ENCODE data around the gene PGS1.

Gene PGS1

DNA sequence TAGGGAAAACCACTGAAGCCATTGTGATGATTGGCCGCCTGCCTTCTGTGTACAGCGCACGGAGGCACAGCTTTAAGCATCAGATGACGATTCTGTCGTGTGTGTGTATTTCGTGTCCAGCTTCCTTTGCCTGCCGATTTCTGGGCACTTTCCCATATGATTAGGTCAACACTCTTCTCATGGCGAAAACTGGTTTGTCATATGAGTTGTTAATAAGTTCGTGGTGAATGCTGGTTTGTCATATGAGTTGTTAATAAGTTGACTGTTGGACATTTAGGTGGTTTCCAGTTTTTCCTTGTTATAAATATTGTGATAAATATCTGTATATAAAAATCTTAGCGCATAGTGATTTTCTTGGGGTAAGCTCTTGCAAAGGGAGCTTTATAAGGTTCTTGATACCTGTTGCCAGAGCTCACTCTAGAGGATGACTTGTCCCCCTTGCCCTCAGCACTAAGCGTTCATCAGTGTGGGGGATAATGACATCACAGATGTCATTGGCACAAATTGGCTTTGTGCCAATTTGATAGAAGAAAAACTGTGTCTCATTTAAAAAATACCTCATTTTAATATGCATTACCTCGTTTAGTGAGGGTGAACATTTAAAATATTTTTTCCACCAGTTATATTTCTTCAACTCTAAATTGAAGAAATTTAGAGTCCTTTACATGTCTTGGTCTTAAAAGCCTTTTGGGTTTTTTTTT is 40.0 kb downstream of the PGS1 start:
- TF ChIP-seq, protein P1, sequence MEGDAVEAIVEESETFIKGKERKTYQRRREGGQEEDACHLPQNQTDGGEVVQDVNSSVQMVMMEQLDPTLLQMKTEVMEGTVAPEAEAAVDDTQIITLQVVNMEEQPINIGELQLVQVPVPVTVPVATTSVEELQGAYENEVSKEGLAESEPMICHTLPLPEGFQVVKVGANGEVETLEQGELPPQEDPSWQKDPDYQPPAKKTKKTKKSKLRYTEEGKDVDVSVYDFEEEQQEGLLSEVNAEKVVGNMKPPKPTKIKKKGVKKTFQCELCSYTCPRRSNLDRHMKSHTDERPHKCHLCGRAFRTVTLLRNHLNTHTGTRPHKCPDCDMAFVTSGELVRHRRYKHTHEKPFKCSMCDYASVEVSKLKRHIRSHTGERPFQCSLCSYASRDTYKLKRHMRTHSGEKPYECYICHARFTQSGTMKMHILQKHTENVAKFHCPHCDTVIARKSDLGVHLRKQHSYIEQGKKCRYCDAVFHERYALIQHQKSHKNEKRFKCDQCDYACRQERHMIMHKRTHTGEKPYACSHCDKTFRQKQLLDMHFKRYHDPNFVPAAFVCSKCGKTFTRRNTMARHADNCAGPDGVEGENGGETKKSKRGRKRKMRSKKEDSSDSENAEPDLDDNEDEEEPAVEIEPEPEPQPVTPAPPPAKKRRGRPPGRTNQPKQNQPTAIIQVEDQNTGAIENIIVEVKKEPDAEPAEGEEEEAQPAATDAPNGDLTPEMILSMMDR (IDR thresholded peaks at IDR 0.05; ENCODE audit: low read depth, low read length), result no peak
- H3K4me3 ChIP-seq (replicated peaks in 1 of 2; ENCODE audit: low read depth in 2 of 2, low read length in 2 of 2), result no peak overlapping the region
- DNase-seq (ENCODE audit: low read depth in 2 of 2), result no peak

DNA sequence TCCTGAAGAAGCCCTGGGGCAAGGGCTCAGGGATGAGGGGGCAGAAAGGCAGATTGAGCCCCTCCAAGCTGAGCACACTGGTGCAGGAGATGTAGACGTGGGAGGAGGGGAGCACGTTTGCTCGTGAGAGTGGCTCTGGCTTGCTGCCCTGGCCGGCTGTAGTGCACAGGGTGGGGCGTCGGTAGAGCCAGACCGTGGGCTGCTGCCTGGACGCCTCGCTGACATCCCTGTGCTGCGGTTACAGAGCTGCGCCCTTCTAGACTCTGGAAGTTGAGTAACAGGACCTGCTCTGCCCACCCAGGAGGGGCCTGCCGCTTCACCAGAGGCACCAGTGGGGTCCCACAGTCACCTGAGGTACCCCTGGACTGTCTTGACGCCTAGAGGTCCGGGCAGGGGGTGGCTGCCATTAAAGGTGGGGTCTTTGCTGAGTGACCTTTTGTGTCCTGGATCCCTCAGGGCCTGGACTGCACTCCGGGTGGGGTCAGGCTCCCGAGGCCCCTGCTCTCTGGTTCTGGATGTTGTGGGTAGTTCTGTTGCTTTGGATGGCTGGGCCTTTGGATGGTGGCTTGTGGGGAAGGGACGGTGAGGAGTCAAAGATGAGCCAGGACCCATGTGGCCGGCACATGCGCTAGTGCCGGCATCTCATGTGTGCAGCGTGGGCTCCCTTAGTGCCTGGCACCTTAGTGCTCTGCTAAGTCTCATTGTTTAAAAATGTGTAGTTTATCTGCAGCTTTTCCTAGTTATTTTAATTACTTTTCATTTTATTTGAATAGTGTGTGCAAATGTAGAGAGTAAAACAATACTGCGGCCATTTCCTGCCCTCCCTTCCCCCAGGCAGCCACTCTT is 41.7 kb downstream of the PGS1 start:
- no peak for DNase-seq (ENCODE audit: low read depth in 2 of 2)
- H3K4me3 ChIP-seq (replicated peaks in 1 of 2; ENCODE audit: low read depth in 2 of 2, low read length in 2 of 2), result no peak overlapping the region
- TF ChIP-seq, protein P1 (IDR thresholded peaks at IDR 0.05; ENCODE audit: low read depth, low read length), result no peak

DNA sequence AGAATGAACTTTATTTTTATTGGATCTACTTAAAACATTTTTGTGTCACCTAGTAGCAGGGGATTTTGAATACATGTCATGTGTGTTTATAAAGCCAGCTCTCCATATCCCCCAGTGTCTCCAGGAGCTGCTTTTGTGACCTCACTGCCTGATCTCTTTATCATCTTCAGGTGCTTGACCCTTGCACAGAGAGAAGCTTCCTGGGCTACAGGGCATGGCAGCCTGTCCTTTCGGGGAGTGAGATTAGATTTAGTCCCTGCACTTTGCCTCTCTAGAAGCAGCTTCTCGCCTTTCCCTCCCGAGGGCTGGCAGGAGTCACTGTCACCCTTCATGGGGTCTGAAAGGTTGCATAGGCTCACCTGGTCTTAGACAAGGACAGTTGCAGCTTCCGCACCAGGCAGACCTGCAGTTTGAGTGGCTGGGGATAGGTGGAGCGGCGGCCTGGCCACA is 42.7 kb downstream of the PGS1 start:
- no peak for DNase-seq (ENCODE audit: low read depth in 2 of 2)
- no peak overlapping the region for H3K4me3 ChIP-seq (replicated peaks in 1 of 2; ENCODE audit: low read depth in 2 of 2, low read length in 2 of 2)
- TF ChIP-seq, protein P1 (IDR thresholded peaks at IDR 0.05; ENCODE audit: low read depth, low read length), result no peak

DNA sequence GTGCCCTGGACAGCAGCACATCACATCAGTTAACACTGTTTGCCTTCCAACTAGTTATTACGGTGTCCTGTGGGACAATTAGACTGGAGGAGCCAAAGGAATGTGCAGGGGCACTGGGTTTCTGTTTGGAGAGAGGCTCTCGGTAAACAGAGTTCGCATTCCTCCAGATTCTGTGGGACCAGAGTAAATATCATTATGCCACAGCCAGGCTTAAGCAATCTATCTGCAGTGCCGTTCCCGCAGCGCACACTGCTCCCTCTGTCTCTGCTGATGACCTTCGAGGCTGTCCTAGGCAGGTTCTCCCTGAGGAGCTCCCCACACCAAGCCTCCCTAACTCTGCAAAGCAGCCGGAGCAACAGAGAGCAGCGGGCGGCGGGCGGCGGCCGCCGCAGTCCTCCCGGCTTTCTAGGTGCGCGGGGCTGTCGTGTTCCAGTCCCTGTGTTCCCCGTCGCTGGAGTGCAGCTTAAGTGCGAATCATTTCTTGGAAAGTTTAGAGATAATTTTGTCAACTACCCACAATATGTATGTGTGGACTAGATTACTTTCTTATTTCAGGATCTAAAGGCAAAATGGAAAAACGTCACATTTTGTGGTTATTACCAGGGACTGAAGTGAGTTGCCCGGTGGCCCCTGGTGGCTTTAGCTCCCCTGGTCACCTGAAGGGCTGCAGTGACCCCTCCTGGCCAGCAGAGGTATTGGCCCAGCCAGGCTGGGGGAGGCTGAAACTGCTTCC is 43.3 kb downstream of the PGS1 start:
- DNase-seq (ENCODE audit: low read depth in 2 of 2), result peak; percentile 78 to 81
- no peak overlapping the region for H3K4me3 ChIP-seq (replicated peaks in 1 of 2; ENCODE audit: low read depth in 2 of 2, low read length in 2 of 2)
- TF ChIP-seq, protein P1 (IDR thresholded peaks at IDR 0.05; ENCODE audit: low read depth, low read length), result peak; percentile 100

DNA sequence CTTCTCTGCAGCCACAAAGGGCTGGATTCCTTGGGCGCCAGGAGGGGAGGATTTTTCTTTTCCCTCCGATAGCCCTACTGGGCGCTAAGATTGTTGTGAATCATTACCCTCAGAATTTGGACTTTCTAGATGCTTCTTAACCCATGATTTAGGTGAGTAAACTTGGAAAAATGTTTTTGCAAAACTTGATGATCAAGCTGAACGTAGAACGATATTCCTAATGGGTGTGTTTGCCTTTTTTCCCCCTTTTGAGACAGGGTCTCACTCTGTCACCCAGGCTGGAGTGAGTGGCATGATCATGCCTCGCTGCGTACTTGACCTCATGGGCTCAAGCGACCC is 43.8 kb downstream of the PGS1 start:
- H3K4me3 ChIP-seq (replicated peaks in 1 of 2; ENCODE audit: low read depth in 2 of 2, low read length in 2 of 2), result no peak overlapping the region
- TF ChIP-seq, protein P1 (IDR thresholded peaks at IDR 0.05; ENCODE audit: low read depth, low read length), result no peak
- no peak for DNase-seq (ENCODE audit: low read depth in 2 of 2)

DNA sequence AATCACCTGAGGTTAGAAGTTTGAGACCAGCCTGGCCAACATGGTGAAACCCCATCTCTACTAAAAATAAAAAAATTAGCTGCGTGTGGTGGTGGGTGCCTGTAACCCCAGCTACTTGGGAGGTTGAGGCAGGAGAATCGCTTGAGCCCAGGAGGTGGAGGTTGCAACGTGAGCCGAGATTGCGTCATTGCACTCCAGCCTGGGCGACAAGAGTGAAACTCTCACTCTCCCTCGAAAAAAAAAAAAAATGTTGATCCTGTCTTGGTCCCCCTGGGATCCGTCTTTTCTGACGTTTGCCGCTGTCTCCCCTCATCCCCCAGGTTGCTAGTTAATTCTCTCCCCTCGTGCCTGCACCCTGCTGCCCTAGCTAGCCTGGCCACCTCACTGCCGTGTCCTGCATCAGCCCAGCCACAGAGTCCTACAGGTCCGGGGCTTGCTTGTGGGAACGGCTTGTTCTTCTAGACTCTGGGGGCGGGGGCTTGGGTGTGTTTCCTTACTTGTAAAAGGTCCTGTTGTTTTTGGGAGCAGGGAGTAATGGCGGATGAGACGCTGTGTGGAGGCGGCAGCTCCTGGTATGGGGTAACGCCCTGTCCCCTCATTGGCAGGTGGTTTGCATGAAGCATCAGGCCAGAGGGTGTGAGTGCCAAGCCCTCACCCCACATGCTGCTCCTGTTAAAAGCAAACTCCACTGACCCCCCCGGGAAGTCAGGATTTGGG is 44.6 kb downstream of the PGS1 start:
- TF ChIP-seq, protein P1 (IDR thresholded peaks at IDR 0.05; ENCODE audit: low read depth, low read length), result no peak
- no peak for DNase-seq (ENCODE audit: low read depth in 2 of 2)

More for the DNA sequence above, 44.6 kb downstream of the PGS1 start:
- H3K4me3 ChIP-seq (replicated peaks in 1 of 2; ENCODE audit: low read depth in 2 of 2, low read length in 2 of 2), result no peak overlapping the region
